Peyer's patch (tissue), 4 donors: ENCODE results near the gene NLRC3.

ENCODE experiments used
- CTCF ChIP-seq, 6 experiments: fragments of 450-650 bp in 4 of 6; fragments of 200-600 bp in 2 of 6; sonication (generic) in 1 of 6; IDR thresholded peaks; one replicate each; pipeline ENCODE4 v1.5.1; 2017 to 2019; ENCODE audit warnings: antibody characterized with exemption in 6 of 6, mild to moderate bottlenecking in 3 of 6, moderate library complexity in 1 of 6
- POLR2A ChIP-seq, 2 donors: fragments of 450-650 bp; IDR thresholded peaks; one replicate each; pipeline ENCODE4 v1.5.1; 2017; ENCODE audit warnings: antibody characterized with exemption in 2 of 2, mild to moderate bottlenecking in 2 of 2, moderate library complexity in 2 of 2

GRCh38 chr16:3520841-3521240 lies 56.4 kb downstream of the NLRC3 start:
- TF ChIP-seq CTCF (IDR thresholded peaks at IDR 0.05) (no peak), POLR2A (IDR thresholded peaks at IDR 0.05) (no peak)
